Left renal pelvis (tissue), 4 donors: ENCODE measurements around the gene SDS. TPM values are rescaled to one million over a fixed set of nuclear protein-coding genes. Genes with fewer than 3 reads are reported as not detected.
"Not testable (repeated sequence)": the region's sequence is repeated elsewhere in the genome, so short reads cannot be mapped to it uniquely, and the experiment has no call there.

Experiments used
- DNase-seq, 4 donors: peaks; one replicate each; pipeline ENCODE4 v3.0.0-alpha.2; 2013; ENCODE audit warnings: low read depth in 4 of 4, low spot score in 3 of 4
- polyA plus RNA-seq, 4 donors: library from polyadenylated mRNA; unstranded; fragments of 120-200 nt; gene quantifications; one replicate each; pipeline ENCODE4 v1.2.1, GENCODE V29; 2013; ENCODE audit not compliant: insufficient read length in 4 of 4

The SDS gene
- polyA plus RNA-seq, 4 donors: 0.14 to 0.32 (median 0.18) TPM; not detected in 1

GRCh38 chr12:113359133-113359938, 44.4 kb downstream of the SDS start:
- DNase-seq: no peak

- DNase-seq: peak; percentile 81 to 85 (median 82)
These were observed 45.1 kb downstream of the SDS start, which contains the start of gene PLBD2 for GRCh38 chr12:113358381-113359132. Gene PLBD2 (plus strand): TSS chr12:113358587. CDS start chr12:113358601, 14 bp downstream.

GRCh38 chr12:113354192-113354591, 49.5 kb downstream of the SDS start:
- not testable (repeated sequence) for DNase-seq

DNA sequence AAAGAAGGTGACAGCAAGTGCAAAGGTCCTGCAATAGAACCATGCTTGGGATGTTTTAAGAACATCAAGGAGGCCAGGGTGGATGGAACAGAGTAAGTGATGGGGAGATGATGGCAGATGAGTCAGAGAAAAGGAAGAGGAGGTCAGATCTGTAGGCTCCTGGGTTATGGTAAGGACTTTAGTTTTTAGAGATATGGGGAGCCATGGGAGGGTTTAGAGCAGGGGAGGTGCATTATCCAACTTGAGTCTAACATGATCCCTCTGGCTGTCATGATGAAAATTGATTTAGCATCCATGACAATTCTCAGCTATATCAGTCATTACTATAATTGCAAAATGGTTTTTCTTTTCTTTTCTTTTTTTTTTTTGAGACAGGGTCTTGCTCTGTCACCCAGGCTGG, 52.6 kb downstream of the SDS start:
- no peak for DNase-seq

- DNase-seq: no peak
These were observed 54.7 kb downstream of the SDS start for GRCh38 chr12:113348849-113349536.

GRCh38 chr12:113347892-113348291, 55.8 kb downstream of the SDS start:
- DNase-seq: no peak

- DNase-seq: no peak
These were observed 56.6 kb downstream of the SDS start for GRCh38 chr12:113347107-113347506.

GRCh38 chr12:113346353-113346752, 57.3 kb downstream of the SDS start:
- DNase-seq: no peak

GRCh38 chr12:113345318-113345717, 58.4 kb downstream of the SDS start:
- DNase-seq: no peak

Other genes starting within 250 kb of the SDS start
- gene DDX54, start 218.4 kb downstream of the SDS start, polyA plus RNA-seq: 10 to 100 TPM; 40.3 to 96.0 (median 66.4) TPM
- gene RITA1, start 218.2 kb downstream of the SDS start, polyA plus RNA-seq: 10 to 100 TPM; 11.6 to 20.7 (median 14.1) TPM
- 10 to 100 TPM; 20.4 to 46.8 (median 30.1) TPM for gene TPCN1, start 182.4 kb downstream of the SDS start, polyA plus RNA-seq
- gene SLC8B1, start 68.8 kb downstream of the SDS start, polyA plus RNA-seq: 10 to 100 TPM; 13.2 to 19.4 (median 13.5) TPM
- 10 to 100 TPM; 17.1 to 28.0 (median 23.0) TPM for gene PLBD2, start 45.3 kb downstream of the SDS start, polyA plus RNA-seq
- gene SDSL, start 18.5 kb upstream of the SDS start, polyA plus RNA-seq: 10 to 100 TPM in 3 of 4 donors, 1 to 10 TPM in 1; 5.4 to 13.3 (median 11.7) TPM
- not detected for gene LHX5, start 68.0 kb upstream of the SDS start, polyA plus RNA-seq